PC-3 (cell line): ENCODE results near the gene F2RL1.

Source experiments
- EZH2 ChIP-seq: fragments of 300-600 bp; sonication (generic); IDR thresholded peaks from one replicate; pipeline ENCODE4 v1.6.1; 2017; ENCODE audit warnings: antibody characterized with exemption, mild to moderate bottlenecking, low read length; ENCODE audit not compliant: unreplicated experiment
- TF ChIP-seq, protein P1 (sequence below): fragments of 300-600 bp; sonication (generic); conservative IDR thresholded peaks from 2 replicates; pipeline ENCODE4 v1.5.1; 2017; ENCODE audit warnings: antibody characterized with exemption, low read depth, mild to moderate bottlenecking, low read length

DNA sequence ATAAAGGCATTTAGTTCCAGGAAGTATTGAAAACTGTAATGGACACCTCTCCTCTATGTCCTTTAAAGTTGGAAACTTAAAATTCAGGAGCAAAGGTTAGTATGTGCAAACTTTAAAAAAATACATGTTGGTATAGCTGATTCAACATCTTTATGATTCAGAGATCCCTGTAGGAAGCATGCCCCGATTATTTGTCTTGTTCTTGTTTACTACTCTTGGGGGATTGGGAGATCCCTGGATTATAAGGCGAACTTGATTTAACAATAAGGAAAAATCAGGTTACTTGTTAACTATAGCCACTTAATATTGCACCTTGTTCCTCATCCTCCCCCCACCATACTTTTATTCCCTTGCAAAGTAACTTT lies 1.7 kb downstream of the F2RL1 start:
- TF ChIP-seq, protein P1, sequence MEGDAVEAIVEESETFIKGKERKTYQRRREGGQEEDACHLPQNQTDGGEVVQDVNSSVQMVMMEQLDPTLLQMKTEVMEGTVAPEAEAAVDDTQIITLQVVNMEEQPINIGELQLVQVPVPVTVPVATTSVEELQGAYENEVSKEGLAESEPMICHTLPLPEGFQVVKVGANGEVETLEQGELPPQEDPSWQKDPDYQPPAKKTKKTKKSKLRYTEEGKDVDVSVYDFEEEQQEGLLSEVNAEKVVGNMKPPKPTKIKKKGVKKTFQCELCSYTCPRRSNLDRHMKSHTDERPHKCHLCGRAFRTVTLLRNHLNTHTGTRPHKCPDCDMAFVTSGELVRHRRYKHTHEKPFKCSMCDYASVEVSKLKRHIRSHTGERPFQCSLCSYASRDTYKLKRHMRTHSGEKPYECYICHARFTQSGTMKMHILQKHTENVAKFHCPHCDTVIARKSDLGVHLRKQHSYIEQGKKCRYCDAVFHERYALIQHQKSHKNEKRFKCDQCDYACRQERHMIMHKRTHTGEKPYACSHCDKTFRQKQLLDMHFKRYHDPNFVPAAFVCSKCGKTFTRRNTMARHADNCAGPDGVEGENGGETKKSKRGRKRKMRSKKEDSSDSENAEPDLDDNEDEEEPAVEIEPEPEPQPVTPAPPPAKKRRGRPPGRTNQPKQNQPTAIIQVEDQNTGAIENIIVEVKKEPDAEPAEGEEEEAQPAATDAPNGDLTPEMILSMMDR, result no peak
- TF ChIP-seq EZH2, result no peak
